Neutrophil (primary cell): Measurements from ENCODE around the gene DENND10.
"Not testable (repeated sequence)": the region's sequence is repeated elsewhere in the genome, so short reads cannot be mapped to it uniquely, and the experiment has no call there.

Experiments used
- H3K27ac ChIP-seq: fragments of 200-600 bp; sonication (generic); 2 replicates; pipeline ENCODE4 v1.5.1; 2016; ENCODE audit warnings: mild to moderate bottlenecking, moderate library complexity
- H3K27me3 ChIP-seq: fragments of 200-600 bp; sonication (generic); 2 replicates; pipeline ENCODE4 v1.6.0; 2016; ENCODE audit warnings: mild to moderate bottlenecking
- H3K36me3 ChIP-seq: fragments of 200-600 bp; sonication (generic); 2 replicates; pipeline ENCODE4 v1.5.1; 2017
- H3K4me1 ChIP-seq, 2 experiments: fragments of 200-600 bp in 1 of 2; sonication (generic) in 1 of 2; 1 replicate in 1 of 2; 2 replicates in 1 of 2; pipeline versions ENCODE4 v1.5.1 to v1.6.1; 2013 to 2016; ENCODE audit warnings: low read depth in 1 of 2, low read length in 1 of 2, mild to moderate bottlenecking in 1 of 2, moderate library complexity in 1 of 2; ENCODE audit not compliant: control insufficient read depth in 1 of 2, insufficient read depth in 1 of 2
- H3K4me3 ChIP-seq, 2 experiments: fragments of 200-600 bp in 1 of 2; sonication (generic) in 1 of 2; 1 replicate in 1 of 2; 2 replicates in 1 of 2; pipeline ENCODE4 v1.5.1; 2013 to 2016; ENCODE audit warnings: low read depth in 1 of 2, low read length in 1 of 2, mild to moderate bottlenecking in 1 of 2, moderate library complexity in 1 of 2
- H3K9me3 ChIP-seq: fragments of 200-600 bp; sonication (generic); 2 replicates; pipeline ENCODE4 v1.5.1; 2016
- TF ChIP-seq, protein P1 (sequence below): fragments of 200-600 bp; sonication (generic); IDR thresholded peaks from 2 replicates; pipeline ENCODE4 v1.5.1; 2016; ENCODE audit warnings: antibody characterized with exemption

Gene DENND10

DNA sequence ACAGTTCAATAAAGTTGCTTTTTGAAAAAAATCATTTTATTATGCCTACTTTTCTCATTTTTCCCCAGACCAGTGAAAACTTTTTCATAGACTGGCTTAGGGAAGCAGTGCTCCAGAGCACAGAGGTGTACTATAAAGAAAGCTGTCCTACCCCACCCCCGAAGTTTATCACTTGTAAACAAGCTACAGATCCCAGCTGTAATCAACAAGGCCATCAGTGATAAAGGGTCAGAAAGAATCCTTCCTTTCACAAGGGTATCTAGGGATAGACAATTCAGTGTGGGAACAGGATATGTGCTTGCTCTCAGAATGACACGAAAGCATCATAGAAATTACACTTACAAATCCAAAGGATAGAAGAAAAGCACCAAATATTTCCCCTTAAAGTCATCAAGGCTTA lies 70.2 kb downstream of the DENND10 start:
- Histone ChIP-seq H3K9me3 (no peaks in the 10 kb centered on the region), H3K27ac (no peak overlapping the region), H3K4me3 (no peak overlapping the region), H3K36me3 (peaks cover 52% of the 10 kb centered on the region), H3K4me1 (peaks cover 10 to 13% of the 10 kb centered on the region in 2 experiments), H3K27me3 (no peaks in the 10 kb centered on the region)
- TF ChIP-seq, protein P1, sequence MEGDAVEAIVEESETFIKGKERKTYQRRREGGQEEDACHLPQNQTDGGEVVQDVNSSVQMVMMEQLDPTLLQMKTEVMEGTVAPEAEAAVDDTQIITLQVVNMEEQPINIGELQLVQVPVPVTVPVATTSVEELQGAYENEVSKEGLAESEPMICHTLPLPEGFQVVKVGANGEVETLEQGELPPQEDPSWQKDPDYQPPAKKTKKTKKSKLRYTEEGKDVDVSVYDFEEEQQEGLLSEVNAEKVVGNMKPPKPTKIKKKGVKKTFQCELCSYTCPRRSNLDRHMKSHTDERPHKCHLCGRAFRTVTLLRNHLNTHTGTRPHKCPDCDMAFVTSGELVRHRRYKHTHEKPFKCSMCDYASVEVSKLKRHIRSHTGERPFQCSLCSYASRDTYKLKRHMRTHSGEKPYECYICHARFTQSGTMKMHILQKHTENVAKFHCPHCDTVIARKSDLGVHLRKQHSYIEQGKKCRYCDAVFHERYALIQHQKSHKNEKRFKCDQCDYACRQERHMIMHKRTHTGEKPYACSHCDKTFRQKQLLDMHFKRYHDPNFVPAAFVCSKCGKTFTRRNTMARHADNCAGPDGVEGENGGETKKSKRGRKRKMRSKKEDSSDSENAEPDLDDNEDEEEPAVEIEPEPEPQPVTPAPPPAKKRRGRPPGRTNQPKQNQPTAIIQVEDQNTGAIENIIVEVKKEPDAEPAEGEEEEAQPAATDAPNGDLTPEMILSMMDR, result no peak

DNA sequence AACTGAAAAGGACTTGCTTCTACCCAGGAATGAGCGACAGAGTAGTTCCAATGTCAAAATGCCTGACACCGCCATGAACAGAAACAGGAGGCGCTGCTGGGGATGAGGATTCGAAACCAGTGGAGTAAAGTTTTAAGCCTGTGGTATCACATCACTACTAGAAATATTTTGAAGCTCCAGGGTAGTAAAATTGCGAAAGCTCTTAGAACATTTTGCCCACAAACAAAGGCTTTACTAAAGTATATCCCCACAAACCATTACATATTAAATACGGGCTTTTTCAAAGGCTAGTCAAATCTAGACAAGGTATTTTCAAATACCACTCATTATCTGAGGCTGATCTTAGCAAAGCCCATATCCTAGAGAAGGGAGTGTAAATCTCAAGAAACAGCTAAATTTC lies 72.3 kb downstream of the DENND10 start:
- Histone ChIP-seq H3K9me3 (no peaks in the 10 kb centered on the region), H3K4me3 (no peak overlapping the region), H3K4me1 (peaks cover 11 to 13% of the 10 kb centered on the region in 2 experiments), H3K36me3 (peaks cover 34% of the 10 kb centered on the region), H3K27me3 (no peaks in the 10 kb centered on the region), H3K27ac (no peak overlapping the region)
- TF ChIP-seq, protein P1, result no peak

DNA sequence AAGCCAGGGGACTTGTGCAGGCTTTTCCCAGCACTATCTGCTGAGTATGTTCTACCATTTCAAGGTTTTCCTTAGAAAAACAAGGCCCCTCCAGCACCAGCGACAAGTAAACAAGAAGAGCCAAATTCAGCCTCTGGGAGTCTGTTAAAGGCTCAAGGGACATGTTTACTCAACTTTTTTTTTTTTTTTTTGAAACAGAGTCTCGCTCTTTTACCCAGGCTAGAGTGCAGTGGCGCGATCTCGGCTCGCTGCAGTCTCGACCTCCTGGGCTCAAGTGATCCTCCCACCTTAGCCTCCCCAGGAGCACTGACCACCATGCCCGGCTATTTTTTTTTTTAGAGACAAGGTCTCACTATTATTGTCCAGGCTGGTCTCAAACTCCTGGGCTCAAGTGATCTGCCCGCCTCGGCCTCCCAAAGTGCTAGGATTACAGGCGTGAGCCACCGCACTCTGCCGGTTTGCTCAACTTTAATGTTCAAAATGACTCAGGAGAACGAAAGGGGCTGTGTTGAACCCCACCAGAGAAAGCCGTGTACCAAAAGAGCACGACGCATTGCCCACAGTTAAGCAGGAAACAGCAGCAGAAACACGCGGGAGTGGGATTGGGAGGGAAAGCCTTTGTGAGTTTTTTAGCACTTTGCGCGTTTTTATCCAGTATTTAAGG lies 73.9 kb downstream of the DENND10 start:
- peak overlapping the region; percentile 80 for H3K27ac ChIP-seq
- H3K9me3 ChIP-seq, result no peaks in the 10 kb centered on the region
- peaks cover 17% of the 10 kb centered on the region for H3K36me3 ChIP-seq
- peak overlapping the region; percentile 92 to 99 for H3K4me3 ChIP-seq
- H3K27me3 ChIP-seq, result no peaks in the 10 kb centered on the region
- TF ChIP-seq, protein P1, result no peak
- H3K4me1 ChIP-seq, result peaks cover 11 to 13% of the 10 kb centered on the region in 2 experiments

DNA sequence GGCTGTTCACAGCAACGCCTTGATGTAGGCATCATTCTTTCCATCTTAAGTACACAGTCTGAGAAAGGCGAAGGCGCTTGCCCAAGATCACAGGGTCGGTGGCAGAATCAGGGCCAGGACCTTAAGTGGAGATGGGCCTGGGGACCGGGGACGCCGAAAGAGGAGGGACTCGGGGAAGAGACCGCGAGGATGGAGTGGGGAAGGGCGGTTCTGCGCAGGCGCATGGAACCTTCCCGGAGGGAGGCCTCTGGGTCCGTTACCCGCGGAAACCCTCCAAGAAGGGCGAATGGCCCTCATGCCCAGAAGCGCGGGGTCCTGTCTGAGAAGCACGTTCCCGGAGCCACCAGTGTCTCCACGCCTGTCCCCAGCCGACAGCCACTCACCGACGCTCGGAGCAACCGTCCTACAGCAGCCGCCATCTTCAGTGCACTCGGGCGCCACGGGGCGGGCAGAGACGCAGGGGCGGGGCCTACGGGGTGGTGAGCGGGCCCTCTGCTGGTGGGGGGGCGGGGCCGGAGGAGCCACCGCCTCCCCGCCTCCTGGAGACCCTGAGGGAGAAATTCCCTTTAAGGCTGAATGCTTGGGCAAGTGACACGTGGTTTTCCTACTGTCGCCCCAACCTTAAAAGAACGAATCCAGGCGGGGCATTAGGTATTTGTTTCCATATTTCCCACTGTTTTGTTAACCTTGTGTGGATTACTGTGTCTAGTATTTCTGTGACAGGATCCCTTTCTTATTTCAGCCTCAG lies 74.6 kb downstream of the DENND10 start, which contains the start of gene PRDX3:
Gene PRDX3 (minus strand): TSS at position 441 of the 748 bp plus-strand sequence. CDS start 22 bp downstream, at position 419.
- TF ChIP-seq, protein P1, result peak; percentile 63
- Histone ChIP-seq H3K4me3 (peak within 1 kb of the TSS; percentile 92 to 99), H3K4me1 (peaks cover 11 to 13% of the 10 kb centered on the region in 2 experiments), H3K27ac (peak within 1 kb of the TSS; percentile 80), H3K36me3 (peaks cover 10% of the 10 kb centered on the region), H3K27me3 (no peaks in the 10 kb centered on the region), H3K9me3 (no peaks in the 10 kb centered on the region)

DNA sequence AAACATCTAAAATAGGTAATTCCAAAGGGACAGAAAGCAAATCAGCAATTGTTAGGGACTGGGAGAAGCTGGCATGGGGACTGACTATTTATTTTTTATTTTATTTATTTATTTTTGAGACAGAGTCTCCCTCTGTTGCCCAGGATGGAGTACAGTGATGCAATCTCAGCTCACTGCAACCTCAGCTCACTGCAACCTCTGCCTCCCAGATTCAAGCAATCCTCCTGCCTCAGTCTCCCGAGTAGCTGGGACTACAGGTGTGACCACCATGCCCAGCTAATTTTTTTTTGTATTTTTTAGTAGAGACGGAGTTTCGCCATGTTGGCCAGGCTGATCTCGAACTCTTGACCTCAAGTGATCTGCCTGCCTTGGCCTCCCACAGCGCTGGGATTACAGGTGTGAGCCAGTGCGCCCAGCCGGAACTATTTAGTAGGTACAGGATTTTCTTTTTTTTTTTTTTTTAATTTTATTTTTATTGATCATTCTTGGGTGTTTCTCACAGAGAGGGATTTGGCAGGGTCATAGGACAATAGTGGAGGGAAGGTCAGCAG lies 77.0 kb downstream of the DENND10 start:
- not testable (repeated sequence) for H3K9me3 ChIP-seq, H3K27me3 ChIP-seq, H3K27ac ChIP-seq, H3K36me3 ChIP-seq, H3K4me3 ChIP-seq
- peaks cover 11 to 13% of the 10 kb centered on the region in 2 experiments for H3K4me1 ChIP-seq
